Loucy (cell line): ENCODE data around the gene PTPRF.
A peak's percentile ranks its signal among the peaks of the same experiment; 100 is the strongest.
"Not testable (repeated sequence)": the region's sequence is repeated elsewhere in the genome, so short reads cannot be mapped to it uniquely, and the experiment has no call there.

Experiments used
- H2AFZ ChIP-seq: fragments of 200-600 bp; sonication (generic); 2 replicates; pipeline ENCODE4 v1.6.0; 2016; ENCODE audit warnings: antibody characterized with exemption, mild to moderate bottlenecking, low read length, moderate library complexity
- H3F3A ChIP-seq: fragments of 200-600 bp; 2 replicates; pipeline ENCODE4 v1.6.0; 2016; ENCODE audit warnings: antibody characterized with exemption, low read depth, mild to moderate bottlenecking
- H3K27me3 ChIP-seq: fragments of 200-600 bp; sonication (generic); 2 replicates; pipeline ENCODE4 v1.6.1; 2014; ENCODE audit warnings: low read length, mild to moderate bottlenecking; ENCODE audit not compliant: insufficient read depth, poor library complexity, severe bottlenecking
- H3K36me3 ChIP-seq: fragments of 200-600 bp; sonication (generic); 2 replicates; pipeline ENCODE4 v1.6.1; 2016; ENCODE audit warnings: low read length; ENCODE audit not compliant: insufficient read depth
- H3K4me1 ChIP-seq: fragments of 200-600 bp; sonication (generic); 2 replicates; pipeline ENCODE4 v1.5.1; 2014; ENCODE audit warnings: low read length, mild to moderate bottlenecking; ENCODE audit not compliant: insufficient read depth, poor library complexity, severe bottlenecking
- H3K4me2 ChIP-seq: fragments of 200-600 bp; sonication (generic); 2 replicates; pipeline ENCODE4 v1.6.0; 2014; ENCODE audit warnings: antibody characterized with exemption, low read length, low read depth, mild to moderate bottlenecking; ENCODE audit not compliant: poor library complexity, severe bottlenecking
- H3K4me3 ChIP-seq: fragments of 200-600 bp; sonication (generic); 2 replicates; pipeline ENCODE4 v1.5.1; 2014; ENCODE audit warnings: low read length, mild to moderate bottlenecking, mixed read lengths; ENCODE audit not compliant: poor library complexity, severe bottlenecking
- H3K79me2 ChIP-seq: fragments of 200-600 bp; sonication (generic); 2 replicates; pipeline ENCODE4 v1.6.1; 2014; ENCODE audit warnings: low read length; ENCODE audit not compliant: insufficient read depth
- H3K9ac ChIP-seq: fragments of 200-600 bp; sonication (generic); 2 replicates; pipeline ENCODE4 v1.6.0; 2014; ENCODE audit warnings: mild to moderate bottlenecking, low read depth, low read length, moderate library complexity; ENCODE audit not compliant: poor library complexity, severe bottlenecking
- H3K9me2 ChIP-seq: fragments of 200-600 bp; sonication (generic); replicated peaks from 2 replicates; pipeline ENCODE4 v1.6.1; 2016; ENCODE audit warnings: low read depth, low read length, mixed read lengths
- H3K9me3 ChIP-seq: fragments of 200-600 bp; sonication (generic); 2 replicates; pipeline ENCODE4 v1.6.1; 2014; ENCODE audit warnings: mild to moderate bottlenecking, antibody characterized with exemption, low read length, low read depth; ENCODE audit not compliant: insufficient read depth
- H4K20me1 ChIP-seq: fragments of 200-600 bp; sonication (generic); 2 replicates; pipeline ENCODE4 v1.6.0; 2014; ENCODE audit warnings: antibody characterized with exemption, low read length, mild to moderate bottlenecking; ENCODE audit not compliant: insufficient read depth, poor library complexity, severe bottlenecking
- CTCF ChIP-seq: fragments of 200-600 bp; sonication (generic); conservative IDR thresholded peaks from 2 replicates; pipeline ENCODE4 v1.5.1; 2014; ENCODE audit warnings: mild to moderate bottlenecking, antibody characterized with exemption, low read length
- EZH2phosphoT487 ChIP-seq: fragments of 200-600 bp; IDR thresholded peaks from 2 replicates; pipeline ENCODE4 v1.6.1; 2018; ENCODE audit warnings: antibody characterized with exemption, mild to moderate bottlenecking, moderate library complexity, borderline replicate concordance

PTPRF gene

DNA sequence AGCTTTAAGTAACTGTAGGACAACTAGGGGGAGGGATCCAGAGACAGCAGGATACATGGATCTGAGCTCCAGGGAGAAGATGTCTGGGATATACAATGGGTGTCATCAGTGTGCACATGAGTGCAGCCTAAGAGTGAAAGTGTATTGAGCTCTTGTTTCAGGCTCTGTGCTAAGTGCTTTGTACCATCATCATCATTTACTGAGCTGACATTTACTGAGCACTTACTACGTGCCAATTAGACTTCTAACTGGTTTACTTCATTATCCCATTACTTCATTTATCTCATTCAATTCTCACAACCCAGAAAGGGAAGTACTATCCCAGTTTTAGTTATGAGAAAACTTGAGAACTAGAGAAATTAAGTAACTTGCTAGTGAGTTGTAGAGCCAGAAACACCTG lies 114.8 kb downstream of the PTPRF start:
- no peak for TF ChIP-seq EZH2phosphoT487
- TF ChIP-seq CTCF = no peak
- no peaks in the 10 kb centered on the region for H3K36me3 ChIP-seq
- H3K9me2 ChIP-seq = no peaks in the 10 kb centered on the region
- peaks cover 2% of the 10 kb centered on the region for H3K79me2 ChIP-seq
- H3K4me1 ChIP-seq = no peaks in the 10 kb centered on the region
- no peak overlapping the region for H3K4me3 ChIP-seq
- H3K9me3 ChIP-seq = no peaks in the 10 kb centered on the region
- no peak overlapping the region for H3K4me2 ChIP-seq
- no peak overlapping the region for H2AFZ ChIP-seq
- H3K9ac ChIP-seq = no peak overlapping the region
- no peaks in the 10 kb centered on the region for H3F3A ChIP-seq
- peaks cover 1% of the 10 kb centered on the region for H4K20me1 ChIP-seq
- no peaks in the 10 kb centered on the region for H3K27me3 ChIP-seq

DNA sequence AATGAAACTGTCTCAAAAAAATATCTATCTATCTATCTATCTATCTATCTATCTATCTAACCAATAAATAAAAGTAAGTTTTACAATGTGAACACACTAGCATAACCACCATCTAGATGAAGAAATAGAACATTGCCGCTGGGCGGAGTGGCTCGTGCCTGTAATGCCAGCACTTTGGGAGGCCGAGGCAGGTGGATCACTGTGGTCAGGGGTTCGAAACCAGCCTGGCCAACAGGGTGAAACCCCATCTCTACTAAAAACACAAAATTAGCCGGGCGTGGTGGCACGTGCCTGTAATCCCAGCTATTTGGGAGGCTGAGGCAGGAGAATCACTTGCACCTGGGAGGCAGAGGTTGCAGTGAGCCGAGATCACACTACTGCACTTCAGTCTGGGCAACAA lies 116.6 kb downstream of the PTPRF start:
- peaks cover 16% of the 10 kb centered on the region for H3K4me1 ChIP-seq
- not testable (repeated sequence) for H3F3A ChIP-seq, H3K36me3 ChIP-seq

DNA sequence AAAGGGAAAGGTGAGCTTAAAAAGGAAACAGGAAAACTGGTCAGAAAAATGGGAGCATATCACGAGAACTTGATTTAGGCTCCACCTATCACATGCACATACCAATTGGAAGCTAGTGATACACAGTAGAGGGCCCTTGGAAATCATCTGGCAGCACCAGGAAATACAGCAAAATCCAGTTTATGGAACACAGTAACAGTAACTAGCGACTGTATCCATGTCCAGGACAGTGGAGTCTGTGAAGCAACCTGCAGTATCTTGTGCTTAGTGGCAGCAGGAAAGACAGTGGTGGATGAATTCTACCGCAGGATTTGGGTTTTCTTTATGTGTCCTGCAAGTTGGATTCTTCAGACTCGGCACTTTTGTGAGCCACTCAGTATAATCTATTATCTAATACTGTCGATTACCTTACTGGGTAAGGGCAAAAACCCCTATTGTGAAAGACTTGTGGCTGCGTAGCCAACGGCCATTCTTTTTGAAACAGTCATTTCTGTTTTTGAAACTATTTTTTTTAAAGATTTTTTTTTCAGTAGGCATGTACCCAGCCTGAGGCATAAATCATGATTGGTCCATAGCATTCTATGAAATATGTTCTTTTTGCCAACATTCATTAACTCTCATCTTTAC lies 117.7 kb downstream of the PTPRF start:
- H3K9ac ChIP-seq = no peak overlapping the region
- H3K9me3 ChIP-seq = no peaks in the 10 kb centered on the region
- no peak overlapping the region for H2AFZ ChIP-seq
- peaks cover 26% of the 10 kb centered on the region for H4K20me1 ChIP-seq
- TF ChIP-seq EZH2phosphoT487 (no peak), CTCF (no peak)
- peaks cover 3% of the 10 kb centered on the region; the same call in 1 of the 2 replicates for H3F3A ChIP-seq
- no peak overlapping the region for H3K4me3 ChIP-seq
- H3K27me3 ChIP-seq = no peaks in the 10 kb centered on the region
- peaks cover 31% of the 10 kb centered on the region for H3K79me2 ChIP-seq
- H3K9me2 ChIP-seq = no peaks in the 10 kb centered on the region
- H3K4me2 ChIP-seq = no peak overlapping the region
- H3K36me3 ChIP-seq = no peaks in the 10 kb centered on the region
- peaks cover 19% of the 10 kb centered on the region for H3K4me1 ChIP-seq

More for the DNA sequence above, 116.6 kb downstream of the PTPRF start:
- not testable (repeated sequence) for H3K9me2 ChIP-seq, H3K4me3 ChIP-seq, H3K9me3 ChIP-seq, H2AFZ ChIP-seq, H3K4me2 ChIP-seq, H3K27me3 ChIP-seq, H3K9ac ChIP-seq
- peaks cover 20% of the 10 kb centered on the region for H4K20me1 ChIP-seq
- peaks cover 21% of the 10 kb centered on the region for H3K79me2 ChIP-seq

DNA sequence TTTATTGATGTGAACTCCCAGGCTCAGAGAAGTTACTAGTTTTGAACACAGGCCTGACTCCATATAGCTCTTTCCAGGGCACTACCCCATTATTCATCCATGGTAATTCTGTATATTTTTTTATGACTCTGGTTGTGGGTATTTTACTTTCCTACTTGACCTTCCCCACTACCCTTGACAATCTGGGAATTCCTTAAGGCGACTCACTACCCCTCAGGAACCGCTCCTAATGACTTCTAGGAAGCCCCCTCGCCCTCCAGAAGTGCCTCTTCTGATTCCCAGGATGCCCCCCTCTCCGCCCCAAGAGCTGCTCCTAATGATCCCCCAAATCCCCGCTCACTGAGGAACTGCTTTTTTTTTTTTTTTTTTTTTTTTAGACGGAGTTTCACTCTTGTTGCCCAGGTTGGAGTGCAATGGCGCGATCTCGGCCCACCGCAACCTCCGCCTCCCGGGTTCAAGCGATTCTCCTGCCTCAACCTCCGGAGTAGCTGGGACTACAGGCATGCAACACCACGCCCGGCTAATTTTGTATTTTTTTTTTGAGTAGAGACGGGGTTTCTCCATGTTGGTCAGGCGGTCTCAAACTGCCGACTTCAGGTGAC lies 118.3 kb downstream of the PTPRF start:
- no peaks in the 10 kb centered on the region for H3K9me3 ChIP-seq
- peaks cover 7% of the 10 kb centered on the region for H3F3A ChIP-seq
- H3K36me3 ChIP-seq = no peaks in the 10 kb centered on the region
- H3K9me2 ChIP-seq = no peaks in the 10 kb centered on the region
- peak overlapping the region; percentile 87 for H3K9ac ChIP-seq
- peak overlapping the region; percentile 80 for H3K4me2 ChIP-seq
- peak overlapping the region; percentile 96 for H2AFZ ChIP-seq
- H3K27me3 ChIP-seq = no peaks in the 10 kb centered on the region
- H3K4me3 ChIP-seq = peak overlapping the region; percentile 87
- peaks cover 25% of the 10 kb centered on the region for H3K4me1 ChIP-seq
- peaks cover 31% of the 10 kb centered on the region for H4K20me1 ChIP-seq
- peaks cover 37% of the 10 kb centered on the region for H3K79me2 ChIP-seq
- TF ChIP-seq EZH2phosphoT487 (no peak), CTCF (no peak)
